Smooth muscle cell (in vitro differentiated cells): ENCODE results near the gene HES5. TPM values are rescaled to one million over a fixed set of nuclear protein-coding genes. Genes with fewer than 3 reads are reported as not detected.

Source experiments
- DNase-seq: peaks from one replicate; lab custom pipeline; 2025; ENCODE audit not compliant: unreplicated experiment; lab: John Stamatoyannopoulos, UW
- H2AFZ ChIP-seq: fragments of 200-600 bp; sonication (generic); 2 replicates; pipeline ENCODE4 v1.6.0; 2016; ENCODE audit warnings: antibody characterized with exemption, low read depth, mild to moderate bottlenecking
- H3F3A ChIP-seq: fragments of 200-600 bp; sonication (generic); 2 replicates; pipeline ENCODE4 v1.6.0; 2017; ENCODE audit warnings: antibody characterized with exemption, low read depth
- H3K27ac ChIP-seq: fragments of 200-600 bp; sonication (generic); 2 replicates; pipeline ENCODE4 v1.5.1; 2016; ENCODE audit warnings: low read depth, mild to moderate bottlenecking
- H3K27me3 ChIP-seq: fragments of 200-600 bp; sonication (generic); 2 replicates; pipeline ENCODE4 v1.6.1; 2016; ENCODE audit warnings: low read depth, mild to moderate bottlenecking
- H3K36me3 ChIP-seq: fragments of 200-600 bp; sonication (generic); 2 replicates; pipeline ENCODE4 v1.5.1; 2016; ENCODE audit warnings: low read depth
- H3K4me1 ChIP-seq: fragments of 200-600 bp; sonication (generic); 2 replicates; pipeline ENCODE4 v1.5.1; 2016; ENCODE audit warnings: low read depth
- H3K4me2 ChIP-seq: fragments of 200-600 bp; sonication (generic); 2 replicates; pipeline ENCODE4 v1.6.0; 2016; ENCODE audit warnings: mild to moderate bottlenecking
- H3K4me3 ChIP-seq: fragments of 200-600 bp; sonication (generic); 2 replicates; pipeline ENCODE4 v1.5.1; 2016; ENCODE audit warnings: mild to moderate bottlenecking
- H3K79me2 ChIP-seq: fragments of 200-600 bp; sonication (generic); 2 replicates; pipeline ENCODE4 v1.6.0; 2016; ENCODE audit warnings: low read depth, mild to moderate bottlenecking
- H3K9ac ChIP-seq: fragments of 200-600 bp; sonication (generic); 2 replicates; pipeline ENCODE4 v1.6.0; 2016; ENCODE audit warnings: low read depth
- H3K9me3 ChIP-seq: fragments of 200-600 bp; sonication (generic); replicated peaks from 2 replicates; pipeline ENCODE4 v1.5.1; 2016; ENCODE audit warnings: low read depth
- H4K20me1 ChIP-seq: fragments of 200-600 bp; sonication (generic); 2 replicates; pipeline ENCODE4 v1.6.0; 2016; ENCODE audit warnings: low read depth
- CTCF ChIP-seq: fragments of 200-600 bp; sonication (generic); IDR thresholded peaks from 2 replicates; pipeline ENCODE4 v1.5.1; 2017; ENCODE audit warnings: borderline replicate concordance, mild to moderate bottlenecking, antibody characterized with exemption; ENCODE audit not compliant: insufficient read depth, poor library complexity, severe bottlenecking
- WGBS: methylation state at CpG from one replicate; pipeline ENCODE4 v1.1.7; 2016; ENCODE audit warnings: low lambda C conversion rate; 5-methylcytosine and 5-hydroxymethylcytosine counted together
- polyA plus RNA-seq: library from polyadenylated mRNA; unstranded; fragments of >200 nt; fragmentation: Nextera tagmentation; extraction: Ambion mirVana; gene quantifications from 2 replicates; pipeline ENCODE4 v1.2.1, GENCODE V29; 2016
- total RNA-seq: library from RNA; depleted of rRNA; stranded (reverse); fragments of >200 nt; gene quantifications from 2 replicates; pipeline ENCODE4 v1.2.3, GENCODE V29; 2014

The HES5 gene
- total and polyA plus RNA-seq, 2 experiments from 2014 or later = 1.6 to 1.7 TPM

- Histone ChIP-seq H3K79me2 (no peaks in the 10 kb centered on the region), H3K4me2 (no peak overlapping the region), H2AFZ (no peak overlapping the region), H3K27ac (no peak overlapping the region), H3K36me3 (no peaks in the 10 kb centered on the region), H3K27me3 (no peaks in the 10 kb centered on the region), H4K20me1 (no peaks in the 10 kb centered on the region), H3K9ac (no peak overlapping the region), H3F3A (no peaks in the 10 kb centered on the region), H3K4me3 (no peak overlapping the region), H3K4me1 (peaks cover 9% of the 10 kb centered on the region), H3K9me3 (no peaks in the 10 kb centered on the region)
- TF ChIP-seq CTCF = no peak
- DNase-seq = no peak
- 95% methylated on average over 23 of the region's 28 CpGs for WGBS
These were observed 50.4 kb downstream of the HES5 start for GRCh38 chr1:2479618-2480017.

- no peaks in the 10 kb centered on the region for H3K36me3 ChIP-seq
- H3K27ac ChIP-seq = no peak overlapping the region
- no peak for TF ChIP-seq CTCF
- no peak overlapping the region for H2AFZ ChIP-seq
- WGBS = 81% methylated on average over 20 of the region's 20 CpGs
- H3K9me3 ChIP-seq = no peaks in the 10 kb centered on the region
- no peak overlapping the region for H3K4me2 ChIP-seq
- no peak overlapping the region for H3K4me3 ChIP-seq
- no peaks in the 10 kb centered on the region for H3K79me2 ChIP-seq
- no peaks in the 10 kb centered on the region for H3K27me3 ChIP-seq
- H3F3A ChIP-seq = no peaks in the 10 kb centered on the region
- H4K20me1 ChIP-seq = no peaks in the 10 kb centered on the region
- no peak for DNase-seq
- H3K4me1 ChIP-seq = peaks cover 13% of the 10 kb centered on the region
- H3K9ac ChIP-seq = no peak overlapping the region
These were observed 50.9 kb downstream of the HES5 start for GRCh38 chr1:2479186-2479585.

Other genes with a start within 250 kb of the HES5 start
- gene MORN1, start 138.7 kb downstream of the HES5 start, total RNA-seq = 3.2 and 4.9 TPM in 2 replicates
- 6.2 and 7.3 TPM in 2 replicates for gene MORN1, start 138.7 kb downstream of the HES5 start, polyA plus RNA-seq
- gene RER1, start 138.4 kb downstream of the HES5 start, total RNA-seq = 101 and 110 TPM in 2 replicates
- 253 and 269 TPM in 2 replicates for gene RER1, start 138.4 kb downstream of the HES5 start, polyA plus RNA-seq
- 10.2 and 14.0 TPM in 2 replicates for gene PEX10, start 117.7 kb downstream of the HES5 start, total RNA-seq
- gene PEX10, start 117.7 kb downstream of the HES5 start, polyA plus RNA-seq = 20.3 and 28.1 TPM in 2 replicates
- 0.09 and 0.81 TPM in 2 replicates for gene PLCH2, start 54.0 kb downstream of the HES5 start, total RNA-seq
- gene PLCH2, start 54.0 kb downstream of the HES5 start, polyA plus RNA-seq = 0.04 and 0.13 TPM in 2 replicates
- gene PANK4, start 3.7 kb downstream of the HES5 start, total RNA-seq = 27.2 and 28.7 TPM in 2 replicates
- 28.4 and 28.5 TPM in 2 replicates for gene PANK4, start 3.7 kb downstream of the HES5 start, polyA plus RNA-seq
- 0.40 TPM in 1 of 2 replicates, not detected in the other for gene TNFRSF14, start 26.1 kb upstream of the HES5 start, total RNA-seq
- gene TNFRSF14, start 26.1 kb upstream of the HES5 start, polyA plus RNA-seq = not detected in 2 replicates
- gene PRXL2B, start 56.5 kb upstream of the HES5 start, total RNA-seq = 16.1 and 27.4 TPM in 2 replicates
- 18.4 and 26.6 TPM in 2 replicates for gene PRXL2B, start 56.5 kb upstream of the HES5 start, polyA plus RNA-seq
- 3.5 TPM in 1 of 2 replicates, not detected in the other for gene MMEL1, start 102.8 kb upstream of the HES5 start, total RNA-seq
- gene MMEL1, start 102.8 kb upstream of the HES5 start, polyA plus RNA-seq = 0.56 and 3.4 TPM in 2 replicates